GM19240 (cell line): Measurements from ENCODE around the gene TUT7.
"Not testable (repeated sequence)": the region's sequence is repeated elsewhere in the genome, so short reads cannot be mapped to it uniquely, and the experiment has no call there.

Experiments used
- DNase-seq: peaks from one replicate; pipeline ENCODE4 v3.0.0; 2011; ENCODE audit warnings: low spot score; ENCODE audit not compliant: insufficient read length

The TUT7 gene

GRCh38 chr9:86347991-86348390, 6.2 kb downstream of the TUT7 start:
- no peak for DNase-seq

- no peak for DNase-seq
Measured at GRCh38 chr9:86344818-86345217, 9.4 kb downstream of the TUT7 start.

GRCh38 chr9:86342269-86342668, 11.9 kb downstream of the TUT7 start:
- no peak for DNase-seq

- no peak for DNase-seq
Measured at GRCh38 chr9:86341007-86341491, 13.2 kb downstream of the TUT7 start.

GRCh38 chr9:86340356-86341006, 13.7 kb downstream of the TUT7 start:
- DNase-seq: no peak

GRCh38 chr9:86337469-86338108, 16.6 kb downstream of the TUT7 start:
- no peak for DNase-seq

GRCh38 chr9:86336058-86336457, 18.2 kb downstream of the TUT7 start:
- no peak for DNase-seq

- DNase-seq: no peak
Measured at GRCh38 chr9:86333651-86334050, 20.6 kb downstream of the TUT7 start.

- DNase-seq: no peak
Measured at GRCh38 chr9:86330186-86330585, 24.0 kb downstream of the TUT7 start.

- DNase-seq: no peak
Measured at GRCh38 chr9:86329649-86330048, 24.6 kb downstream of the TUT7 start.

GRCh38 chr9:86328156-86328555, 26.1 kb downstream of the TUT7 start:
- DNase-seq: no peak

- DNase-seq: no peak
Measured at GRCh38 chr9:86326536-86326935, 27.7 kb downstream of the TUT7 start.

GRCh38 chr9:86324901-86325300, 29.3 kb downstream of the TUT7 start:
- DNase-seq: no peak

- DNase-seq: no peak
Measured at GRCh38 chr9:86324308-86324707, 29.9 kb downstream of the TUT7 start.

- DNase-seq: no peak
Measured at GRCh38 chr9:86322973-86323644, 31.1 kb downstream of the TUT7 start.

GRCh38 chr9:86321373-86321772, 32.8 kb downstream of the TUT7 start:
- DNase-seq: no peak

- DNase-seq: no peak
Measured at GRCh38 chr9:86318187-86318586, 36.0 kb downstream of the TUT7 start.

- no peak for DNase-seq
Measured at GRCh38 chr9:86315078-86315477, 39.1 kb downstream of the TUT7 start.

- not testable (repeated sequence) for DNase-seq
Measured at GRCh38 chr9:86312959-86313358, 41.3 kb downstream of the TUT7 start.

- no peak for DNase-seq
Measured at GRCh38 chr9:86308687-86309086, 45.5 kb downstream of the TUT7 start.

GRCh38 chr9:86304236-86304730, 49.9 kb downstream of the TUT7 start:
- DNase-seq: no peak

GRCh38 chr9:86303316-86303975, 50.8 kb downstream of the TUT7 start:
- DNase-seq: no peak
